ENCODE results near the gene ZBTB7C.

The ZBTB7C gene

DNA sequence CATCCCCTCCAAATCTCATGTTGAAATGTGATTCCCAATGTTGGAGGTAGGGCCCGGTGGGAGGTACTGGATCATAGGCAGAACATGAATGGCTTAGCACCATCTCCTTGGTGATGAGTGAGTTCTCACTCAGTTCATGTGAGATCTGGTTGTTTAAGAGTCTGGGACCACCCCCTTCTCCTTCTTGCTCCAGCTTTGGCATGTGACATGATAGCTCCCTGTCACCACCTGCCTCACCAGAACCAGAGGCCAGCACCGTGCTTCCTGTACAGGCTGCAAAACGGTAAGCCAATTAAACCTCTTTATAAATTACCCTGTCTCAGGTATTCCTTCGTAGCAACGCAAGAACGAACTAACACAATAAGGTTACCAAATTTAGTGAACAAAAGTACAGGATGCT is 95.4 kb downstream of the ZBTB7C start:
- no peaks in the 10 kb centered on the region for H3K4me1 ChIP-seq (ENCODE audit: insufficient read depth, low read length, poor library complexity, severe bottlenecking)
- H3K79me2 ChIP-seq (ENCODE audit: insufficient read depth, low read length) = no peaks in the 10 kb centered on the region
- H3K9me3 ChIP-seq (ENCODE audit: insufficient read depth, low read depth, low read length) = no peaks in the 10 kb centered on the region
- TF ChIP-seq CTCF (conservative IDR thresholded peaks at IDR 0.05; ENCODE audit: low read length) (no peak), EZH2phosphoT487 (IDR thresholded peaks at IDR 0.05; ENCODE audit: borderline replicate concordance) (no peak)
- no peaks in the 10 kb centered on the region for H4K20me1 ChIP-seq (ENCODE audit: insufficient read depth, low read length, poor library complexity, severe bottlenecking)
- no peak overlapping the region for H3K4me2 ChIP-seq (ENCODE audit: low read depth, low read length, poor library complexity, severe bottlenecking)
- no peaks in the 10 kb centered on the region for H3F3A ChIP-seq (ENCODE audit: low read depth)
- no peak overlapping the region for H3K4me3 ChIP-seq (ENCODE audit: low read length, poor library complexity, severe bottlenecking)
- no peak overlapping the region for H3K9ac ChIP-seq (ENCODE audit: low read depth, low read length, poor library complexity, severe bottlenecking)
- H3K27me3 ChIP-seq (ENCODE audit: insufficient read depth, low read length, poor library complexity, severe bottlenecking) = no peaks in the 10 kb centered on the region
- H3K36me3 ChIP-seq (ENCODE audit: insufficient read depth, low read length) = no peaks in the 10 kb centered on the region
- H3K9me2 ChIP-seq (replicated peaks; ENCODE audit: low read depth, low read length) = no peaks in the 10 kb centered on the region
- H2AFZ ChIP-seq (ENCODE audit: low read length) = no peak overlapping the region

GRCh38 chr18:48312066-48312465 is 97.1 kb downstream of the ZBTB7C start:
- Histone ChIP-seq H3K4me3 (ENCODE audit: low read length, poor library complexity, severe bottlenecking) (no peak overlapping the region), H3K9ac (ENCODE audit: low read depth, low read length, poor library complexity, severe bottlenecking) (no peak overlapping the region), H4K20me1 (ENCODE audit: insufficient read depth, low read length, poor library complexity, severe bottlenecking) (no peaks in the 10 kb centered on the region), H3K9me3 (ENCODE audit: insufficient read depth, low read depth, low read length) (no peaks in the 10 kb centered on the region), H3K27me3 (ENCODE audit: insufficient read depth, low read length, poor library complexity, severe bottlenecking) (no peaks in the 10 kb centered on the region), H3K4me2 (ENCODE audit: low read depth, low read length, poor library complexity, severe bottlenecking) (no peak overlapping the region), H3K36me3 (ENCODE audit: insufficient read depth, low read length) (no peaks in the 10 kb centered on the region), H3K4me1 (ENCODE audit: insufficient read depth, low read length, poor library complexity, severe bottlenecking) (no peaks in the 10 kb centered on the region), H2AFZ (ENCODE audit: low read length) (no peak overlapping the region), H3F3A (ENCODE audit: low read depth) (no peaks in the 10 kb centered on the region), H3K9me2 (replicated peaks; ENCODE audit: low read depth, low read length) (no peaks in the 10 kb centered on the region), H3K79me2 (ENCODE audit: insufficient read depth, low read length) (no peaks in the 10 kb centered on the region)
- no peak for TF ChIP-seq CTCF (conservative IDR thresholded peaks at IDR 0.05; ENCODE audit: low read length)
- no peak for TF ChIP-seq EZH2phosphoT487 (IDR thresholded peaks at IDR 0.05; ENCODE audit: borderline replicate concordance)

GRCh38 chr18:48310999-48311398 is 98.2 kb downstream of the ZBTB7C start:
- Histone ChIP-seq H3K9me2 (replicated peaks; ENCODE audit: low read depth, low read length) (no peaks in the 10 kb centered on the region), H3K4me1 (ENCODE audit: insufficient read depth, low read length, poor library complexity, severe bottlenecking) (no peaks in the 10 kb centered on the region), H2AFZ (ENCODE audit: low read length) (no peak overlapping the region), H4K20me1 (ENCODE audit: insufficient read depth, low read length, poor library complexity, severe bottlenecking) (no peaks in the 10 kb centered on the region), H3K36me3 (ENCODE audit: insufficient read depth, low read length) (no peaks in the 10 kb centered on the region), H3K27me3 (ENCODE audit: insufficient read depth, low read length, poor library complexity, severe bottlenecking) (no peaks in the 10 kb centered on the region), H3K9me3 (ENCODE audit: insufficient read depth, low read depth, low read length) (no peaks in the 10 kb centered on the region), H3F3A (ENCODE audit: low read depth) (no peaks in the 10 kb centered on the region), H3K79me2 (ENCODE audit: insufficient read depth, low read length) (no peaks in the 10 kb centered on the region), H3K9ac (ENCODE audit: low read depth, low read length, poor library complexity, severe bottlenecking) (no peak overlapping the region), H3K4me3 (ENCODE audit: low read length, poor library complexity, severe bottlenecking) (no peak overlapping the region), H3K4me2 (ENCODE audit: low read depth, low read length, poor library complexity, severe bottlenecking) (no peak overlapping the region)
- TF ChIP-seq EZH2phosphoT487 (IDR thresholded peaks at IDR 0.05; ENCODE audit: borderline replicate concordance) = no peak
- no peak for TF ChIP-seq CTCF (conservative IDR thresholded peaks at IDR 0.05; ENCODE audit: low read length)

All from Loucy (cell line).